Ascending aorta (tissue), 2 donors: Measurements from ENCODE around the gene FGD3. TPM values are rescaled to one million over a fixed set of nuclear protein-coding genes. Genes with fewer than 3 reads are reported as not detected.

Experiments
- DNase-seq, 2 donors: peaks; one replicate each; pipeline ENCODE4 v3.0.0-alpha.2; 2019; ENCODE audit warnings: low spot score in 2 of 2
- H3K27ac ChIP-seq, 2 donors: fragments of 200-600 bp; sonication (generic); one replicate each; pipeline ENCODE4 v1.5.1; 2016 to 2017; ENCODE audit warnings: mild to moderate bottlenecking in 1 of 2
- H3K27me3 ChIP-seq: fragments of 200-600 bp; sonication (generic); one replicate; pipeline ENCODE4 v1.5.1; 2017
- H3K36me3 ChIP-seq, 2 donors: fragments of 200-600 bp; sonication (generic); one replicate each; pipeline ENCODE4 v1.5.1; 2016
- H3K4me1 ChIP-seq, 2 donors: fragments of 200-600 bp; sonication (generic); one replicate each; pipeline ENCODE4 v1.5.1; 2016 to 2017; ENCODE audit warnings: mild to moderate bottlenecking in 1 of 2
- H3K4me3 ChIP-seq, 2 donors: fragments of 200-600 bp; sonication (generic); one replicate each; pipeline ENCODE4 v1.5.1; 2016 to 2017; ENCODE audit warnings: mild to moderate bottlenecking in 1 of 2
- H3K9me3 ChIP-seq, 2 donors: fragments of 200-600 bp; sonication (generic); one replicate each; pipeline ENCODE4 v1.5.1; 2016
- intact Hi-C: fragments of 100-400 bp; cut with DNase I; formaldehyde crosslinking; loops from one replicate; pipeline ENCODE4 v1.15.1; 2023
- total RNA-seq: library from RNA; depleted of rRNA; stranded (reverse); fragments of >200 nt; gene quantifications from one replicate; pipeline ENCODE4 v1.1.0, GENCODE V29; 2016
- TF ChIP-seq, protein P1 (sequence below), 3 experiments: fragments of 200-600 bp in 2 of 3; fragments of 450-650 bp in 1 of 3; sonication (generic) in 2 of 3; IDR thresholded peaks; one replicate each; pipeline ENCODE4 v1.5.1; 2016 to 2019; ENCODE audit warnings: antibody characterized with exemption in 3 of 3, mild to moderate bottlenecking in 1 of 3, moderate library complexity in 1 of 3

FGD3 gene
- total RNA-seq, 1 donor from 2014 or later = 20.8 TPM

DNA sequence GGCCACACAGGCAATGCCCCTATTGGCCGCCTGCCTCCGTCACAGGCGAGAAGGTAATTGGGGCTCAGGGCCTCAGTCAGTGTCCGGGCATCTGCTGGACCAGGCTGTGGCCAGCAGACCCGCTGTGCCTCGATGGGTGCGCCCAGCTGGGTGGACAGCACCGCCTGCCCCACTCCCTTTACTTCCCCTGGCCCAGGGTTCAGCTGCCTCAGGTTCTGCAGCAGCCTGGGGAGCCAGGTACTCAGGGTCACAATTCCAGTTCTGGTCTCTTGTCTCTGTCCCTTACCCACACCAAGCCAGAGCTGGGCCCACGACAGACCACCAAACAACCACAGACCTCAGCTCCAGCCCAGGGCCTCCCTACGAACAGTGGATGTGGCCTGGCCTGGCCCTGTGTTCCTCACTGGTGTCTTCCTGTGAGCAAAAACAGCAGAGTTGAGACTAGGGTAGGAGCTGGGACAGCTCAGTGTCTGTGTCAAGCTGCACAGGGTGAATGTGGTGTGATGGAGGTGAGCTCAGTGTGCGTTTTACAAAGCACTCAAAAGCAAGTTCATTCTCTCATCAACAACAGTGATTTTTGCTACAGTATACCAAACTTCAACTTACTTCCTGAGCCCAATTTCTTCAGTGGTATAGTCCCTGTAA lies 77.8 kb downstream of the FGD3 start:
- no peaks in the 10 kb centered on the region for H3K9me3 ChIP-seq
- no peak for DNase-seq
- no peak overlapping the region for H3K27ac ChIP-seq
- intact Hi-C loops = no loop called here
- TF ChIP-seq, protein P1, sequence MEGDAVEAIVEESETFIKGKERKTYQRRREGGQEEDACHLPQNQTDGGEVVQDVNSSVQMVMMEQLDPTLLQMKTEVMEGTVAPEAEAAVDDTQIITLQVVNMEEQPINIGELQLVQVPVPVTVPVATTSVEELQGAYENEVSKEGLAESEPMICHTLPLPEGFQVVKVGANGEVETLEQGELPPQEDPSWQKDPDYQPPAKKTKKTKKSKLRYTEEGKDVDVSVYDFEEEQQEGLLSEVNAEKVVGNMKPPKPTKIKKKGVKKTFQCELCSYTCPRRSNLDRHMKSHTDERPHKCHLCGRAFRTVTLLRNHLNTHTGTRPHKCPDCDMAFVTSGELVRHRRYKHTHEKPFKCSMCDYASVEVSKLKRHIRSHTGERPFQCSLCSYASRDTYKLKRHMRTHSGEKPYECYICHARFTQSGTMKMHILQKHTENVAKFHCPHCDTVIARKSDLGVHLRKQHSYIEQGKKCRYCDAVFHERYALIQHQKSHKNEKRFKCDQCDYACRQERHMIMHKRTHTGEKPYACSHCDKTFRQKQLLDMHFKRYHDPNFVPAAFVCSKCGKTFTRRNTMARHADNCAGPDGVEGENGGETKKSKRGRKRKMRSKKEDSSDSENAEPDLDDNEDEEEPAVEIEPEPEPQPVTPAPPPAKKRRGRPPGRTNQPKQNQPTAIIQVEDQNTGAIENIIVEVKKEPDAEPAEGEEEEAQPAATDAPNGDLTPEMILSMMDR (IDR thresholded peaks at IDR 0.05) = no peak
- no peak overlapping the region for H3K4me3 ChIP-seq
- no peaks in the 10 kb centered on the region for H3K27me3 ChIP-seq
- no peaks in the 10 kb centered on the region for H3K4me1 ChIP-seq
- no peaks in the 10 kb centered on the region for H3K36me3 ChIP-seq

DNA sequence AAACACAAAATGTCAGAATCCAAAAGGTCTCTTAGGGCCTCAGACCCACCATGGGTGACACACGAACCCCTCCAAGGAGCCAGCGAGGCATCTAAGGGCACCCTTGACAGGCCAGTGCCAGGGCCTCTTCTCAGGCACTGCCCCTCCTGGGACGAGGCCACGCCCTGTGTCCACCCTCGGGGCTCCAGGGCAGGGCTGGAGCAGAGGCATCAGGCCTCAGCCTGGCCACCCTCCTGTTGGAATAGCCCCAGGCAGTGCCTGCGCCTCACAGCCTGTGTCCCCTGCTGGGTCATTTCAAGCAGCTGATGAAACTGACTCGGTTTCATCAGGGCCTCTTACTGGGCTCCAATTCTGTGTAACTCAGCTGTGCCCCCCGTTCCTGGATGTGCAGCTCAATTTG lies 78.4 kb downstream of the FGD3 start:
- TF ChIP-seq, protein P1 (IDR thresholded peaks at IDR 0.05) = no peak
- no peaks in the 10 kb centered on the region for H3K4me1 ChIP-seq
- intact Hi-C loops = no loop called here
- H3K4me3 ChIP-seq = no peak overlapping the region
- DNase-seq = no peak
- no peak overlapping the region for H3K27ac ChIP-seq
- no peaks in the 10 kb centered on the region for H3K27me3 ChIP-seq
- H3K9me3 ChIP-seq = no peaks in the 10 kb centered on the region
- H3K36me3 ChIP-seq = no peaks in the 10 kb centered on the region

DNA sequence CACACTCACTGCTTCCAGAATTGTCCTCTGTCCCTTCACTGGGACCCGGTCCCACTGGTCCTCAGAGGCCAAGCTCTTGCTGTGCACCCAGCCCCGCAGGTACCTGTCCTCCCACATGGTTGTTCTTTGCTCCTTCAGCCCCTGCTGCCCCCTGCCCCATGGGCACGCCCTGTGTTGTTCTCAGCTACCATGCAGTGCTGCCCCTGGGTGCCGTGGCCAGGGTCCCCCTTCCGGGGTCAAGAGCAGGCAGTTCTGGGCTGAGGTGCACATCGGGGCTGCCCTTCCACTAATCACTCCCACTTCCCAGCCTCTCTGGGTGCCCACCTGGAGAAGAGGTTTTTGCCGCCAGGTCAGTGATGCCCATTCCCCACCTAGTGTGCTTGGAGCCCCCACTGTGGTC lies 79.3 kb downstream of the FGD3 start:
- no peaks in the 10 kb centered on the region for H3K4me1 ChIP-seq
- no peak overlapping the region for H3K4me3 ChIP-seq
- intact Hi-C loops = no loop called here
- no peak for DNase-seq
- no peaks in the 10 kb centered on the region for H3K9me3 ChIP-seq
- no peaks in the 10 kb centered on the region for H3K36me3 ChIP-seq
- H3K27me3 ChIP-seq = no peaks in the 10 kb centered on the region
- H3K27ac ChIP-seq = no peak overlapping the region
- TF ChIP-seq, protein P1 (IDR thresholded peaks at IDR 0.05) = no peak

DNA sequence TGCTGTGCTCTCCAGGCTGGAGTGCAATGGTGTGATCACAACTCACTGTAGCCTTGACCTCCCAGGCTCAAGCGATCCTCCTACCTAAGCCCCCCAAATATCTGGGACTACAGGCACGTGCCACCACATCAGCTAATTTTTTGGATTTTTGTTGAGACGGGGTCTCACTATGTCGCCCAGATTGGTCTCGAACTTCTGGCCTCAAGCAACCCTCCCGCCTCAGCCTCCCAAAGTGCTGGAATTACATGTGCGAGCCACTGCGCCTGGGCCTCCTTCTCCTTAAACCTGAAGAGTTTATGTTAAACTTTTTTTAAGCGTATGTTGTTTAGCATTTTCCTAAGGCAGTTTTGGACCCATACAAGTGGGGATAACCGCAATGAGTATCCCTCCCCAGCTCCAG lies 80.4 kb downstream of the FGD3 start:
- Histone ChIP-seq H3K4me3 (no peak overlapping the region), H3K27me3 (no peaks in the 10 kb centered on the region), H3K4me1 (no peaks in the 10 kb centered on the region), H3K9me3 (no peaks in the 10 kb centered on the region), H3K36me3 (no peaks in the 10 kb centered on the region), H3K27ac (no peak overlapping the region)
- TF ChIP-seq, protein P1 (IDR thresholded peaks at IDR 0.05) = no peak
- DNase-seq = no peak
- intact Hi-C loops = no loop called here

DNA sequence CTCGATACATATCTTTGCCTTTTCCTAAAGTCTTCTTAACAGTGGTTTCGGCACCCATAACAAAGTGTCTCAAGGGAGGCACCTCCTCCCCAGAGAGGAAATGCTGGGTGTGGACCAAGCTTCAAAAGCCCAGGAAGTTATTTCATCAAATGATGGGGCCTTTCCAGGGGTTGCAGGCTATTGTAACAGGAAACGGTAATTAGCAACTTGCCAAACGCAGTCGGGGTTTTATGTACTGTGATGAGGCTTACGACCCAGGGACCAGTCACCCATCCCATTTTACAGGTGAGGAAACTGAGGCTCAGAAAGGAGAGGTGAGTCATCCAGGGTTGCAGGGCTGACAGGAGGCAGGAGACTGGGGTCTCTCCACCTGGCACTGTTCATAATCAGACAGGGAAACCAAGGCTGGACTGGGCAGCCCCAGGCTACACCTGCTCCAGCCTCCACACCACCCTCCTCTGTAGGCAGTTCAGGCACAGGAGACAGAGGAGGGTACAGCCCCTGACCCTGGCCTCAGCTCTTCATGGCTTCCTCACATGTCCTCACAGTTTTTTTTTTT lies 81.2 kb downstream of the FGD3 start:
- no peak overlapping the region for H3K27ac ChIP-seq
- intact Hi-C loops = no loop called here
- TF ChIP-seq, protein P1 (IDR thresholded peaks at IDR 0.05) = no peak

More for the DNA sequence above, 81.2 kb downstream of the FGD3 start:
- DNase-seq = no peak
- H3K4me3 ChIP-seq = no peak overlapping the region
- H3K4me1 ChIP-seq = no peaks in the 10 kb centered on the region
- H3K9me3 ChIP-seq = no peaks in the 10 kb centered on the region
- no peaks in the 10 kb centered on the region for H3K27me3 ChIP-seq
- H3K36me3 ChIP-seq = no peaks in the 10 kb centered on the region
